GM21723 (cell line): ENCODE data around the gene WDR77.

Experiments used
- ATAC-seq: cut with Tn5 transposase; IDR thresholded peaks from one replicate; pipeline ENCODE4 v1.9.1; 2021; ENCODE audit warnings: mild to moderate bottlenecking, moderate library complexity; ENCODE audit not compliant: unreplicated experiment

The WDR77 gene

DNA sequence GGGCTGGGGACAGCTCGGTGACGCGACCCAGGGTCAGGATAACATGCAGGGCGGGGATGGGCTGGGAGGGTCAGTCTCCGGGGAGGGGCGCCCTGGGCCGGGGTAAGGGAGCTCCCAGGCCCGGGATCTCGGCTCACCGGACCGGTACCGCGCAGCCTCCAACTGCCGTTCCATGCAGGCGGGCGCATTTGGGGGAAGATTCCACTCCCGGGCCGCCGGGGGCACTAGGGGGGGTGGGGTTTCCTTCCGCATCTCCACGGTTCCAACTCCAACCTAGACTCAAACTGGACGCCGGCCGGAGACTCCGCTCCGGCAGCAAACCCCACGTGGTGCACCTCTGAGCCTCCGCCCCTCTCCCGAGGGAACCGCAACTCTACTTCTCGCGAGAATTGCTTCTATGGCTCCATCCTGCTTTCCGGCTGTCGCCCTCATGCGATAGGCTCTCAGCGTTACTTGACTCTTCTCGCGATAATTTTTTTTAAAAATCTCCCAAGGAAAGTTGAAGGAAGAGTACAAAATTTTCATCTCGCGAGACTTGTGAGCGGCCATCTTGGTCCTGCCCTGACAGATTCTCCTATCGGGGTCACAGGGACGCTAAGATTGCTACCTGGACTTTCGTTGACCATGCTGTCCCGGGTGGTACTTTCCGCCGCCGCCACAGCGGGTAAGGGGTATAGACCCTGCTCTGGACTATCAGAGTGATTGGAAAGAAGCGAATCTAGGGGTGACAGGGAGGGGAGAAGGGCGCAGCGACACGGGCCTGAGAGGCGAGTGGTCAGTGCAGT is at the start of gene WDR77, which contains the start of gene ATP5PB:
WDR77 (minus strand) TSS at position 339 of the 785 bp plus-strand sequence; CDS start at position 252, 87 bp downstream.
ATP5PB (plus strand) TSS at position 547 of the 785 bp plus-strand sequence; CDS start at position 625, 78 bp downstream.
- peak; percentile 94 for ATAC-seq

DNA sequence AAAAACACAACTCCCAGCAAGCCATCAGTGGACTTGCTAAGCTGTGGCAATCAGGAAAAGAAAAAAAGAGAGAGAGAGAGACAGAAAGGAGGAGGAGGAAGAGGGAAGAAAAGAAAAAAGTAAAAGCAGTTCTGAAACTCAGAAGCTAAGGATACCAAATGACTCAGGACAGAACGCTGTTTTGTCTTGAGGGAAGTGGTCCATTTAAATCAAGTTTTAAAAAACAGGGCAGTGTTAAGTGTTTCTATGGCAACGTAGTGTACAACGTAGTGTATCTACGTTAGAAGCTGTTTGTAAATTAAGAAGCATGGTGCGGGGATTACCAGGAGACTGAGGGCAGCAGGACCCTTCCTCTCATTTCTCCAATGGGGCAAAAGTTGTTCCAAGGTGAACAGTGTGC is 48.5 kb upstream of the WDR77 start:
- ATAC-seq, result no peak

DNA sequence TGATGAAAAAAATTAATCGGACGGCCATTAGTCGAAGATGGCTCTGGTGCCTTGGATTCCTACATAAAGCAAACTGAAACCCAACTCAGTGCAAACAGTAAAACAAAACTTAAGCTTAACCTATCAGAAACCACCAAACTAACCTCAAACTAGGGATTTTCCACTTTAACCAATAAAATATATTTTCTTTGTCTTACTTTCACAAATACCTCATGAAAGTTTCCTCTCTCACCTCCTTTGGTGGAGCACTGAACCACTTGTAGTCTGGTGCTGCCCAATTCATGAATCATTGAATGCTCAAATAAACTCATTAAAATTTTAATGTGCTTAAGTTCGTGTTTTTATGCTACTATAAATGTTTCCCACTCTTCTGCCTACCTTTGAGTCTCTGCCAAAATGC is 47.3 kb upstream of the WDR77 start:
- no peak for ATAC-seq

DNA sequence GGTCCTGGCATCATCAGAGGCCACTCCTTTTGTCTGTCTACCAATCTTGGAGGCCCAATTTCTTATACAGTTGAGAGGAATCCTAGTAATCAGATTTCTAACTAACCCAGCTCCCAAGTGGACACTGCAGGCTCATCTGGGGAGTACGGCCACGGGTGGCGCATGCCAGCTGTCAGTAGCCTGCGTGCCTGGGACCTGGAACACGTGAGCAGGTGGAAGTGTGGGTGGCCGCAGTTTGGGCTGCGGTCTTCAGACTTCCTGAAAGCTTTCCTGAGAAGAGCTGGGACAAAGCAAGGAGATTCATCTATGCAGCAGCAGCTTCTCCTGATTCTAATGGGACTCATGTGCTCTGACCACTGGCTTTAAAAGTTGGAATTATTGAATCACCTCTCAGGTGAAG is 42.0 kb upstream of the WDR77 start:
- no peak for ATAC-seq

DNA sequence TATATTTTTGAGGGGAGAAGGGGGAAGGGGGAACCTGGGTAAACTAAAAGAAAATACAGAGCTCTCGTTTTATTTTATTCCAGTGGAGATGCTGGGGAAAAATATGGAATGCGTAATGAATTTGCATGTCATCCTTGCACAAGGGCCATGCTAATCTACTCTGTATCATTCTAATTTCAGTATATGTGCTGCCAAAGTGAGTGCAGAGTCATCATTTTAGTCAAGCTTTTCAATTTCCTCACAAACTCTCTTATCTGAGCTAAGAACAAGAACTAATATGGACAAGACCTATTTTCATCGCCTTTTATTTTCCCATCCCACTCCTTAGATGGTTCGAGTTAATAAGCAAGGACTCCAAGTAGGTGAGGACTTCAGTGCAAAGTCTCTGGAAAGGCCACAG is 41.2 kb upstream of the WDR77 start:
- no peak for ATAC-seq

DNA sequence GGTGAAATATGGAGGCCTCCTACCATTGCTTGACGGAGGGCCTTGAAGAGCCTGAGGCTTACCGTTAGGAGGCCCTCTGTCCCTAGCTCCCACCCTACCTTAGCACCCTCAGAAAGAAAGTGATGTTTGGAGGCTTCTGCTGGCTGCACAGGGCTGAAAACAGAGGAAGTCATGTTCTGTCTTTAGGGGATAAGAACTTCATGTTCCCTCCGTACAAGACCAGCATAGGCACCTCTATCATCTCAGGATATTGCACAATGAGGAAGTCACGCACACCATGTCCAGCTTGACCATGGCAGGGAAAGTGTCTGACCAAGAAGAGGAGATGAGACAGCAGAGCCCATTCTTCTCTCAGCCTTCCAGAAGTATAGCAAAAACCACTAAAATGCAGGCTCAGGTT is 40.5 kb upstream of the WDR77 start:
- ATAC-seq, result no peak

DNA sequence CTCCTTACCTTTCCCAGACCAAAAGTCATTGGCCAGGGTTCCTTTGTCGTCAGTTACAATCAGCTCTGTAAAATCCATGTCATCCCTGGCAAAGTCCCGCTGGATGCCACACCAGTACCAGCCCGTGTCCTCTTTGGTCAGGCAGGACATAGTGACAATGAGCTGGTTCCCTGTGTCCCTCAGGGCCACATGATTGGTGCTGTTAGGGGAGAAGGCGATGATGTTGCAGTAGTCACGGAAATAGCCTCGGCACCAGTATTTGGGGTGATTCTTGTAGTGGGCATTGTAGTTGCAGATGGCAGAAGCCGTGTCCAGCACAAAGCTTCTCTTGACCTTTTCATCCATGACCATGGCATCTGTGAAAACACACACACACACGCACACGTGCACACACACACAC is 39.6 kb upstream of the WDR77 start:
- no peak for ATAC-seq

DNA sequence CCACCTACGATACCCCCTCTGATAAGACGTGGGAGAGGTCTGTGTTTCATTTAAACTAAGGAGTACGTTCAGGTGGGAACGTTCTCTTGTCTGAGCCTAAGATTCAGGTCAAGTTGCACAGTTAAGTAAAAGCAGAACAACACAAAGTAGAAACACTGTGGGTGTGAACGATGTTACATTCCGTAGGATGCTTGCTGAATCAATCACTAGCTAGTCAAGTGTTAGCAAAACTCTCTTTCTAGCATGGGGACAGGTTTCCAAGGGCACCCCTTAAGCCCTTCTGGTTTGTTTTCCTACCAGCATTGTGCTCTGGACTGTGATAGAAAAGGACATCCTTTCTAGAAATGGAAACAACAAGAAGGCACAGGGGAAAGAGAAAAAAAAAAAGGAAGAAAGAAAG is 38.1 kb upstream of the WDR77 start:
- no peak for ATAC-seq

DNA sequence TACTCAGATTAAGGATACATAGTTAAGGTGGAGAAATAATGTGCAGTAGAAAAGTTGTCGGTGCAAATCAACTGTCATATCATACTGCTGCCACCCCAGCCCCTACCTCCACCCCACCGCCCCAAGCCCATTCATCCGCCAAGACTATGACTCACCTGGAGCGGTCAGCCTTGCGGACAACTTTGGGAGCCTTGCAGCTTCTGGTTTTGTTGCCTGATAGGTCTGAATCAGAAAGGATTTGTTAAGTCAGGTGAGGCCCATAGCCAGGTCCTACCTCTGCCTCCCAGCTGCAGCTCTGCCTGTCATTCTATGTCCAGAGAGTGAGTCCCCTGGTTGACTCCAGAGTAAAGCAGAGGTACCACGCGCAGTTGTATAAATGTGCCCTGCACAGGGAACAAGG is 37.4 kb upstream of the WDR77 start:
- ATAC-seq, result no peak

DNA sequence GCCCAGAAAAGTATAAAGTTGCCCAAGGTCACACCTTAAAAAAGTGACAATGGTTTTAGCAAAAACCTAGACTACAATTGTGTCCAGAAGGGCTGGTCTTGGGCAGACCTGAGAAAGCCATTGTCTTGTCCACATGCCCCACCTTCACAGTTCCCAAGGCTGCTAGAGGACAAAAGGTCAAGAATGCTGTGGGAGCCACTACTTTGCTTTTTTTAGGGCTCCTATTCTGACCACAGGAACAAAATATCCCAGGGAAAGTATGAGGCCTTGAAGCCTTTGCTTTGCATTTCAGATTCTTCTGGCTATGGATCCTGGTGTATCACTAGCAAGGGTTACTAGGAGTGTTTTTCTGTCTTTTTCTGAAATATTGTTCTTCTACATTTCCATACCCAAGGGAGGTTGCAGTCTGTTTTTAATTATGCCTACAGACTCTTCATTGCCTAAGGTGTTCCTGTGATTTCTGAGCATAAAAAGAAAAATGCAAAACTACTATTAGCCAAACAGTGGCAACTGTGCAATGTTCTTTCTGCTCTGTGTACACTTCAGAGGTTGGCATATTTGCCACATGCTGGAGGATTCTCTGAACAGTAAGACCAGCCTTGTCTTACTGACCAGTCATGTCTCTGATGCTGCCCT is 35.5 kb upstream of the WDR77 start:
- no peak for ATAC-seq

DNA sequence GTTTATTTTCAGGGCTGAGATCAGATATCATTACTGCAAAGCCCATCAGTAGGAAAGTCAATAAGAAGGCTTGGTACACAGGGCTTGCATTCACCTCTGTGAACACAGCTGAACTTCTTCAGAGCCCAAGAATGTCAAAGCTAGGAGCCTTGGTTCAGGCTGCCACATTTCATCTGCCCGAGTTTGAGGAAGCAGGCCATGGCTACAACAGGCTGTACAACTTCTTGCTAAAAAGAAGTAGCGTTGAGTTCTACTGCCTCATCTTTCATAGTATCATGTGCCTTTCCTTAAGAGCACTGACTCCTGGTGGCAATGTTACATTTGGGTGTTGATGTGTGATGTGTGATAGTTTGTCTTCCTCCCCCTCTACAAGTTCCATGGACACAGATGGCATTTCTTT is 34.8 kb upstream of the WDR77 start:
- ATAC-seq, result no peak

DNA sequence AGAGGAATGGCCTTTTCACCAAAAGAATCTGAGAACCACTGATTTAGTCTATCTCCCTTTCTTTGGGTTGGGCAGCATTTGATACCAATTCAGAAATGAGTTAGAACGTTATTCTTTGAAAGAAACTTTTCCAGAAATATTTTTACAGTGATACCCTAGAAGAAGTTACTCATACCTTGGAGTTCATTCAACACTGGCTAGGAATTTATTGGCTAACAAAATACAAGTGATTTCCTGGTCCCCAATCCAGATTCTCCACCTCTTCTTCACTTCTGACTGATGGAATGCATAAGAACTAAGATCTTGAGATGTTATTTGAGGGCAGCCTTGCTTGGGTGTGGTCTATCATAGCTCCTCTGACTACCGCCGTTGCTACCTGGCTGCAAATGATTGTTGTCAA is 34.1 kb upstream of the WDR77 start:
- no peak for ATAC-seq

DNA sequence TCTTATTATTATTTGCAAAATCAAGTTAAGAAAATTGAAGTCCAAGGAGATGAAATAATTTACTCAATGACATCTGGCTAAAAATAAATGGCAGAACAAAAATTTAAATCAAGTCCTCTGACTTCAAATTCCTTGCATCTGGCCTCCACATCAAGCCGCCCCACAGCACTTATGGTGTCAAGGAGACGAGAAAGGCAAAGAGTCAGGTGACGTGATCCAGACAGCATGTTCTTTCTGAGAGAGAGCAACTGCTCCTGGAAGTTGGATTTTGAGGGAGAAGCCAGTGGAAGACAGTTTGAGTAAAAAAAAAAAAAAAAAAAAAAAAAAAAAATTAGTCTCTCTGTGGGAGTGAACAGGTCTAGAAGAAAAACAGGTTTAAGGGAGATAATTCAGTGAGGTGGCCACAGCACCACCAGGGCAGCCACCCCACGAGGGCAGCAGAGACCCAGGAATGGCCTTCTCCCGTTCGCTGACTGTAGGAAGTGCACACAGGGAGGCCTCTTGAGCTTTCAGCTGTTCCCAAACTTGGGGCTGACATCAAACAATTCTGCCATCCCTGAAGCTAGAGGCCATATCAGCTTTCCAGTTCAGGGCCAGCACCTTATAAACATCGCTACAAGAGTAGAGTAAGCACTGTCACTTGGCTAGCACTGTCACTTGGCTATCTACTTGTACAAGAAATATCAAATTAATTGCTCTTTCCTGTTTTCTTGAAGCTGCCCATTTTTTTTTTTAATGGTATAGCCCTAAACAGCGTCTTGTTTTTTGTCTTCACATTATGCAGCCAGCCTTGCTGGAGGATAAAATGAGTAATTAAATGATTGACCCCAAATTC is 32.5 kb upstream of the WDR77 start:
- ATAC-seq, result no peak

DNA sequence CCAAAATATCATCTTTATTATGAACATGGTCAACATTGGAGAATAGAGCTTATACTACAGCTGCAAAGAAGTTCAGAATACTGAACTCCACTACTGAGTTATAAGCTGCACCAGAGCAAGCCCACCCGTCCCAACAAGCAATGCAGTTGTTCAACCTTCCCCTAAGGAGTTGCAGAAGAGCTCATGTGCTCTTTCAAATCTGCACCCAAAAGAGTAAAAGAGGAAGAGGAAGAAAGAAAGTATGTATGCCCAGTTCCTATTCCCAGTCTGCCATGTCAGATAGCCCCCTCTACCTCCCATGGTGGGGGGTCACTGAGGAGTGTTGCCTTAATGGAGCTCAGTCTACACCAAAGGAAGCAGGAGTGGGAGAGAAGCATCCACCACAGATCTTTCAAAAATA is 31.6 kb upstream of the WDR77 start:
- no peak for ATAC-seq

DNA sequence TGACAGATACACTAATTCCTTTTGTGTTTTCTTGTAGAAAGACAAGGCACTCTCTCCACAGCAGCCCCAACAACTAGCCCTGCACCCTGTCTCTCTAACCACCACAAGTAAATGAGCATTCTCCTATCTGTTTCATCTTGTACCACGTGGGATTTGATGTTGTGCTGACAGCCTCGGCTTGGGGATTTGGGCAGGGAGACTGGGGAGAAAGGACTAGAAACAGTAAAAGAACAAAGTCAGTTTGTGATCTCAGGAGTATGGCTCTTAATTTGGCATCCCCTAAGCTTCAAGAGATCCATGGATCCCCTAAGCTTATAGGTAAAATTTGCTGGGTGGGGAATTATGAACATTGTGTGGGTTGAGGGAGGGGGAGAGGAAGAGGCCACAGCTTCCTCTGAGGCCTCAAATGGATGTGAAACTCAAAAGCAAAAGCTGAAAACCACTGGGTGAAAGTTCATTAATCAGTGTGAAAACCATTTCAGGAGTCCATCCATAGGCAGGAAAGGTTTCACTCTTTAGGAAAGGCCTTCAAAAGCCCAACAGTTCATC is 27.8 kb upstream of the WDR77 start:
- ATAC-seq, result peak; percentile 72

DNA sequence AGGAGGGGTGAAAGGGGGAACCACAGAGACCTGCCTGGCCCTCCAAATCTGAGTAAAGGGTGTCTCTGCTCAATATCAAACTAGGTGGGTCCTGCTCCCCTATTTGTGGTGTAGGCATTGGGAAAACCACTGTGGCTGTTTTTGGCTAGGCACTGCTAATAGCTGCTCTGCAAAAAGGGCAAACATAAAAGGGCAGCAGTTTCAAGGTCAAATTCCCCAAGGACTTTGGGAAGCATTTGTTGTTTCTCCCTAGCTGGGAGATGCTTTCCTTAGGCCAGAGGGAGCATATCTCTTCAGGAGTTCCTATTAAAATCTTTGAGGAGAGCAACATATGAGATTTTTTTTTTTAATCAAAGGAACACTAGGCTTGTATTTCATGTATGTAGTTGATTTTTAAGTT is 27.2 kb upstream of the WDR77 start:
- no peak for ATAC-seq

DNA sequence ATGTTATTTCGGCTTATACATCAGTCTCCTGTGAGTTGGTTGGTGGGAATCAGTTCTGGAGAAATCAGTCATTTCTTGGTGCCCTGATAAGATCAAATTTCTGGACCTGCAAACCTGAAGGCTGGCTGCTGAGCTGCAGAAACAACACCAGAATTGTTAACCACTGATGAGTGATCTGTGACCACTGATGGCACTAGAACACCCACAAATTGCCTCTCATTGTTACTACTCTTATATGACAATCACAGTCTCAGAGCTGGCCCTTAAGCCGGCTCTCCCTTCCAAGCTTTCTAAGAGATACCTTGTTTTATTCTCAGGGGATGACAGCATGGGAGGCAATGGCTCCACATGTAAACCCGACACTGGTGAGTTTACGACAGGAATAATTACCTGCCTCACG is 26.6 kb upstream of the WDR77 start:
- no peak for ATAC-seq

DNA sequence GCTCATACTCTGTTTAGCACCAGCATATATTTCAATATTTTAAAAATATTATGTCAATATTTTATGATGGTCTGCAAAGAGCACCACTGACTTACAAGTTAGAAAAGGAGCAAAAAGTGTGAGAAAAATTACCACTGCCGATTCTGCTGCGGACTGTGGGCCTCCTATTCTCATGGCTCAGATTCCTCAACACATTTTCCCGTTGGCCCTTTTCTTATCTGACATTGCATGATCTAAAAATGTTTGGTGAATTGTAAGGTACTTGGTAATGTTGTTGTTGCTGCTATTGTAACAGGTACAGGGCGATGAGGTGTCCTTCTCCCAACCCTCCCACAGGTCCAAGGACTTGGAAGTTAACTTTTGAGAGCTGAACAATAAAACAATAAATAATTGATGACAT is 25.5 kb upstream of the WDR77 start:
- no peak for ATAC-seq

DNA sequence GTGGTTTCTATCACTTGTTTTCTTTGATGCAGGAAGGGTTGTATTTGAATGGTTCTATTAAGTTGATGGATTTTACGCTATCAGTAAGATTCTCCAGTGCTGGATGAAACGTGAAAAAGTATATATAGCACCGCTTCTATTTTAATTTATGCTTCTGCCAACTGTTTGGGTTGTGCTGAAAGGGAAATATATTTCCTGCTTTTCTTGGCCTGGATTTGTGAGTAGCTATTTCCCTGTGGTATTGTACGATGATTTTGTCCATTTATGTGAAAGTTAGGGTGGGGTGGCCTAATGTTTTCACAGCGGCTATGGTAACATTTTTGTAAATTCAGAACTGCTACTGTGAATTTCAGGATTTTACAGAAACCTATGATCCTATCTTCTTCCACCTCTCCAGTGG is 25.1 kb upstream of the WDR77 start:
- no peak for ATAC-seq

DNA sequence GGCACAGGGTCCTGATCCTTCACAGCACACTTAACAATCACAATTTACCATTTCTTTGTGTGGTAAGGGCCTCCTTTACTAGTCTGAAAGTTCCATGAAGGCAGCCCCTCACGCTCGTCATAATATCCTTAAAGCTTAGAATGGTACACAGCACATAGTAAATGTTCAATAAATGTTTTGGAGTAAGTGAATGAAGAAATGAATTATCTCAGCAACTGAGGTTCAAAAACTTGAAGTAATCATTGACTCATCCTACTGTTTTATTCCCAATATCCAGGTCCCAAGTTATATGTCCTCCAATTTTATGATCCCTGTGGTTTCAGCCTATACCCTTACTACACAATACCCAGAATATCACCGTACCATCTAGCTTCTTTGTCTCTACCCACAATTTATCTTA is 22.5 kb upstream of the WDR77 start:
- no peak for ATAC-seq

DNA sequence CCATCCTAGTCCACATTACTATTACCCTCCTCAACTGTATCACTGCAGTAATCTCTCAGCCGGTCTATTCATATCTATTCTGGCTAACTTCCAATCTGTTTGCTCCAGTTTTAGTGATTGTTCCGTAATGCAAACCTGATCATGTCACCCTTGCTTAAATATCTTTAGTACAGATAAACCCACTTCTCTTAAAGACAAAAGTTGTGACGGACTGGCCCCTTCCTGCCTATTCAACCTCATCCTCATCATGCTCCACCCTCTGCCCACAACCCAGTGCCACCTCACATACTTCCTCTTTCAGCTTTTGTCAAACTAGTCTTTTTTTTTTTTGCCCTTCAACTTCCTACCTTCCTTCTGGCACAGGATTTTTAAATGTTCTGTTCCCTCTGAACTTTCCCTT is 22.0 kb upstream of the WDR77 start:
- no peak for ATAC-seq
